ENCODE measurements around the gene GNAO1.
"Not testable (repeated sequence)": the region's sequence is repeated elsewhere in the genome, so short reads cannot be mapped to it uniquely, and the experiment has no call there.

GNAO1 gene

GRCh38 chr16:56380778-56381485, 189.6 kb downstream of the GNAO1 start:
- H3K27ac Mint-ChIP-seq; H3K27me3 Mint-ChIP-seq; H3K4me3 Mint-ChIP-seq; DNase-seq; ATAC-seq (replicated peaks): not testable (repeated sequence)
- H3K9me3 Mint-ChIP-seq, result peaks cover 18 to 19% of the 10 kb centered on the region in 2 donors
- peaks cover 76 to 82% of the 10 kb centered on the region in 2 donors for H3K36me3 Mint-ChIP-seq
- H3K4me1 Mint-ChIP-seq, result peaks cover 0 to 17% of the 10 kb centered on the region in 2 donors

- DNase-seq, result no peak
- Mint-ChIP-seq H3K36me3 (peaks cover 79 to 81% of the 10 kb centered on the region in 2 donors), H3K27me3 (no peaks in the 10 kb centered on the region), H3K27ac (no peak overlapping the region), H3K9me3 (peaks cover 18 to 19% of the 10 kb centered on the region in 2 donors), H3K4me3 (no peak overlapping the region), H3K4me1 (peaks cover 0 to 12% of the 10 kb centered on the region in 2 donors)
- no peak for ATAC-seq (replicated peaks)
Observed at GRCh38 chr16:56382459-56382858, 191.2 kb downstream of the GNAO1 start.

GRCh38 chr16:56382901-56383355, 191.6 kb downstream of the GNAO1 start:
- peaks cover 18 to 19% of the 10 kb centered on the region in 2 donors for H3K9me3 Mint-ChIP-seq
- H3K27ac Mint-ChIP-seq, result no peak overlapping the region
- peaks cover 81% of the 10 kb centered on the region in 2 donors for H3K36me3 Mint-ChIP-seq
- H3K4me1 Mint-ChIP-seq, result peaks cover 0 to 11% of the 10 kb centered on the region in 2 donors
- DNase-seq, result no peak
- no peak for ATAC-seq (replicated peaks)
- no peak overlapping the region for H3K4me3 Mint-ChIP-seq
- H3K27me3 Mint-ChIP-seq, result no peaks in the 10 kb centered on the region

GRCh38 chr16:56384074-56384721, 192.9 kb downstream of the GNAO1 start:
- H3K36me3 Mint-ChIP-seq, result peaks cover 68 to 72% of the 10 kb centered on the region in 2 donors
- no peak for DNase-seq
- peaks cover 0 to 9% of the 10 kb centered on the region in 2 donors for H3K4me1 Mint-ChIP-seq
- H3K27me3 Mint-ChIP-seq, result no peaks in the 10 kb centered on the region
- H3K4me3 Mint-ChIP-seq, result no peak overlapping the region
- peaks cover 18% of the 10 kb centered on the region in 2 donors for H3K9me3 Mint-ChIP-seq
- no peak for ATAC-seq (replicated peaks)
- H3K27ac Mint-ChIP-seq, result no peak overlapping the region

GRCh38 chr16:56387396-56387795, 196.1 kb downstream of the GNAO1 start:
- H3K27me3 Mint-ChIP-seq, result no peaks in the 10 kb centered on the region
- H3K27ac Mint-ChIP-seq, result no peak overlapping the region
- peaks cover 56 to 63% of the 10 kb centered on the region in 2 donors for H3K36me3 Mint-ChIP-seq
- no peak overlapping the region for H3K4me3 Mint-ChIP-seq
- DNase-seq, result no peak
- no peak for ATAC-seq (replicated peaks)
- peaks cover 6 to 8% of the 10 kb centered on the region in 2 donors for H3K9me3 Mint-ChIP-seq
- H3K4me1 Mint-ChIP-seq, result peaks cover 0 to 6% of the 10 kb centered on the region in 2 donors

- peaks cover 4 to 5% of the 10 kb centered on the region in 2 donors for H3K9me3 Mint-ChIP-seq
- H3K36me3 Mint-ChIP-seq, result peaks cover 56 to 62% of the 10 kb centered on the region in 2 donors
- H3K4me3 Mint-ChIP-seq, result no peak overlapping the region
- H3K27me3 Mint-ChIP-seq, result no peaks in the 10 kb centered on the region
- ATAC-seq (replicated peaks) (no peak), DNase-seq (no peak)
- peaks cover 0 to 12% of the 10 kb centered on the region in 2 donors for H3K4me1 Mint-ChIP-seq
- H3K27ac Mint-ChIP-seq, result no peak overlapping the region
Observed at GRCh38 chr16:56388209-56388608, 196.9 kb downstream of the GNAO1 start.

GRCh38 chr16:56389554-56389953, 198.3 kb downstream of the GNAO1 start:
- ATAC-seq (replicated peaks) (no peak), DNase-seq (no peak)
- peaks cover 5 to 8% of the 10 kb centered on the region in 2 donors for H3K4me1 Mint-ChIP-seq
- H3K27ac Mint-ChIP-seq, result no peak overlapping the region
- H3K4me3 Mint-ChIP-seq, result no peak overlapping the region
- no peaks in the 10 kb centered on the region for H3K9me3 Mint-ChIP-seq
- H3K27me3 Mint-ChIP-seq, result no peaks in the 10 kb centered on the region
- peaks cover 50 to 59% of the 10 kb centered on the region in 2 donors for H3K36me3 Mint-ChIP-seq

- not testable (repeated sequence) for H3K27me3 Mint-ChIP-seq; ATAC-seq (replicated peaks); H3K9me3 Mint-ChIP-seq; DNase-seq; H3K4me3 Mint-ChIP-seq; H3K27ac Mint-ChIP-seq
- Mint-ChIP-seq H3K36me3 (peaks cover 47 to 65% of the 10 kb centered on the region in 2 donors), H3K4me1 (peaks cover 10 to 20% of the 10 kb centered on the region in 2 donors)
Observed at GRCh38 chr16:56396724-56397123, 205.4 kb downstream of the GNAO1 start.

- ATAC-seq (replicated peaks) (no peak), DNase-seq (no peak)
- Mint-ChIP-seq H3K36me3 (peaks cover 31 to 55% of the 10 kb centered on the region in 2 donors), H3K27ac (no peak overlapping the region), H3K9me3 (peaks cover 0 to 2% of the 10 kb centered on the region in 2 donors), H3K4me3 (no peak overlapping the region), H3K4me1 (peaks cover 6 to 12% of the 10 kb centered on the region in 2 donors), H3K27me3 (no peaks in the 10 kb centered on the region)
Observed at GRCh38 chr16:56399047-56399446, 207.8 kb downstream of the GNAO1 start.

- peaks cover 30 to 55% of the 10 kb centered on the region in 2 donors for H3K36me3 Mint-ChIP-seq
- no peak overlapping the region for H3K27ac Mint-ChIP-seq
- H3K27me3 Mint-ChIP-seq, result no peaks in the 10 kb centered on the region
- H3K9me3 Mint-ChIP-seq, result peaks cover 0 to 2% of the 10 kb centered on the region in 2 donors
- no peak overlapping the region for H3K4me3 Mint-ChIP-seq
- DNase-seq (no peak), ATAC-seq (replicated peaks) (no peak)
- H3K4me1 Mint-ChIP-seq, result peaks cover 5 to 12% of the 10 kb centered on the region in 2 donors
Observed at GRCh38 chr16:56399486-56399885, 208.2 kb downstream of the GNAO1 start.

GRCh38 chr16:56400458-56400857, 209.2 kb downstream of the GNAO1 start:
- Mint-ChIP-seq H3K27ac (no peak overlapping the region), H3K27me3 (no peaks in the 10 kb centered on the region), H3K4me3 (no peak overlapping the region), H3K9me3 (peaks cover 0 to 2% of the 10 kb centered on the region in 2 donors), H3K36me3 (peaks cover 34 to 53% of the 10 kb centered on the region in 2 donors), H3K4me1 (peaks cover 5 to 10% of the 10 kb centered on the region in 2 donors)
- DNase-seq (no peak), ATAC-seq (replicated peaks) (no peak)

- DNase-seq (no peak), ATAC-seq (replicated peaks) (peak; percentile 61 to 62)
- peak overlapping the region; percentile 42 for H3K27ac Mint-ChIP-seq
- no peak overlapping the region for H3K4me3 Mint-ChIP-seq
- peaks cover 2 to 5% of the 10 kb centered on the region in 2 donors for H3K4me1 Mint-ChIP-seq
- no peaks in the 10 kb centered on the region for H3K27me3 Mint-ChIP-seq
- H3K36me3 Mint-ChIP-seq, result peaks cover 30 to 48% of the 10 kb centered on the region in 2 donors
- peaks cover 0 to 2% of the 10 kb centered on the region in 2 donors for H3K9me3 Mint-ChIP-seq
Observed at GRCh38 chr16:56401482-56401881, 210.2 kb downstream of the GNAO1 start.

- Mint-ChIP-seq H3K27ac (no peak overlapping the region), H3K4me3 (no peak overlapping the region), H3K27me3 (no peaks in the 10 kb centered on the region), H3K36me3 (peaks cover 24 to 42% of the 10 kb centered on the region in 2 donors), H3K9me3 (no peaks in the 10 kb centered on the region), H3K4me1 (peaks cover 0 to 5% of the 10 kb centered on the region in 2 donors)
- ATAC-seq (replicated peaks) (peak in 1 of 2 donors; percentile 51), DNase-seq (no peak)
Observed at GRCh38 chr16:56405977-56406672, 214.8 kb downstream of the GNAO1 start.
